ENCODE measurements around the gene FBXW8.

DNA sequence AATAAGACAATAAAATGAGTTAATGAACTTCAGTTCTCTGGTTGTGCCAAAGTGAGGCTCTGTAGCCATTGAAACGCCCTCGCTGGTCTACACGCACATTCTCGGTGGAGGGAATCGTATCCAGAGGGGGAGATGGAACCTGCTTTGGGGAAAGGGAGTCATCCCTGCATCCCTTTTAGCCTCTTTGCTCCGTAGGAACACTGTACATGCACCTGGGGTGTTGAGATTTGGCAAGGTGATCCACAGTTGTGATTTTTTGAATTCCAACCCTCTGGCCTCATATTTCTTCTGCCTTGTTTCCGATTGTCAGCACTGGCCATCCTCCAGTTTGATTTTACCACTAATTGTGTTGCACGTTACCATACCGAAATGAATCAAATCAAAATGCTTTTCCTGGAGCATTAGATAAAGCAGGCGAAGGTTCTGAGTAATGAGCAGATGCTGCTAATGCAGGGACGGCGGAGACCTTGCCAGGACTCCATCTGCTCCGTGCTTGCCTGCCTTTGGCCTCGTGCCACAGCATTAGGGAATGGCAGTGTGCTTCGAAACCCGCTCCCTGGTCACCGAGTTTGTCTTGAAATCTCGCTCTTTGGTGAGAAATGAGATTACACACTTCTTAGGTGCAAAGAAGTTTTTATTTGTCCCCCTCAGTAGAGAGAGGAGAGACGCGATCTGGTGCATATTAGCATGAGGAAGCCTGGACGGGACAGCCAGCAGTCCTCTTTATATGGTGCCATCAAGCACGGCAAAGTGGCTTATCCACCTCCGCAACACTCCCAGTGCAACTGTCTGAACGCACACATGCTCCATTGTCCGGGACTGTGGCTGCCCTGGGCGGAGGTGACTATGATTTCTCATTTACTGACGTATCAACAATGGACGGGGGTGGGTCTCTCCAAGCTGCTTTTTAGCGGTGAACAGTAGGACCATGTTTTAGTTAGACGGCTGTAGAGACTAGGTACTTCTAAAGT is 59.1 kb downstream of the FBXW8 start:
- TF ChIP-seq, protein P1, sequence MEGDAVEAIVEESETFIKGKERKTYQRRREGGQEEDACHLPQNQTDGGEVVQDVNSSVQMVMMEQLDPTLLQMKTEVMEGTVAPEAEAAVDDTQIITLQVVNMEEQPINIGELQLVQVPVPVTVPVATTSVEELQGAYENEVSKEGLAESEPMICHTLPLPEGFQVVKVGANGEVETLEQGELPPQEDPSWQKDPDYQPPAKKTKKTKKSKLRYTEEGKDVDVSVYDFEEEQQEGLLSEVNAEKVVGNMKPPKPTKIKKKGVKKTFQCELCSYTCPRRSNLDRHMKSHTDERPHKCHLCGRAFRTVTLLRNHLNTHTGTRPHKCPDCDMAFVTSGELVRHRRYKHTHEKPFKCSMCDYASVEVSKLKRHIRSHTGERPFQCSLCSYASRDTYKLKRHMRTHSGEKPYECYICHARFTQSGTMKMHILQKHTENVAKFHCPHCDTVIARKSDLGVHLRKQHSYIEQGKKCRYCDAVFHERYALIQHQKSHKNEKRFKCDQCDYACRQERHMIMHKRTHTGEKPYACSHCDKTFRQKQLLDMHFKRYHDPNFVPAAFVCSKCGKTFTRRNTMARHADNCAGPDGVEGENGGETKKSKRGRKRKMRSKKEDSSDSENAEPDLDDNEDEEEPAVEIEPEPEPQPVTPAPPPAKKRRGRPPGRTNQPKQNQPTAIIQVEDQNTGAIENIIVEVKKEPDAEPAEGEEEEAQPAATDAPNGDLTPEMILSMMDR (IDR thresholded peaks at IDR 0.05; ENCODE audit: extremely low read depth in 1 of 2, insufficient read depth in 1 of 2, low read depth in 1 of 2, low read length in 2 of 2) = no peak
- TF ChIP-seq, protein P2, sequence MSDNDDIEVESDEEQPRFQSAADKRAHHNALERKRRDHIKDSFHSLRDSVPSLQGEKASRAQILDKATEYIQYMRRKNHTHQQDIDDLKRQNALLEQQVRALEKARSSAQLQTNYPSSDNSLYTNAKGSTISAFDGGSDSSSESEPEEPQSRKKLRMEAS (IDR thresholded peaks at IDR 0.05; ENCODE audit: insufficient read depth, insufficient read length) = no peak
- TF ChIP-seq POLR2AphosphoS5 (IDR thresholded peaks at IDR 0.05; ENCODE audit: insufficient read depth, low read depth, low read length) (no peak), MYC (IDR thresholded peaks at IDR 0.05; ENCODE audit: low read depth, low read length) (no peak), JUN (IDR thresholded peaks at IDR 0.05; ENCODE audit: borderline replicate concordance, insufficient read depth, insufficient read length, low read depth) (no peak)

Measured in endothelial cell of umbilical vein (primary cell).